ENCODE results near the gene SLFN13.
"Not testable (repeated sequence)": the region's sequence is repeated elsewhere in the genome, so short reads cannot be mapped to it uniquely, and the experiment has no call there.

The SLFN13 gene

GRCh38 chr17:35407531-35407930 is 41.0 kb downstream of the SLFN13 start:
- no peak for ATAC-seq
- TF ChIP-seq ZFP30 (CRISPR knock-in tag; IDR thresholded peaks at IDR 0.05) (no peak), PATZ1 (CRISPR knock-in tag; IDR thresholded peaks at IDR 0.05; ENCODE audit: borderline replicate concordance) (no peak), PPARA (CRISPR knock-in tag; IDR thresholded peaks at IDR 0.05; ENCODE audit: borderline replicate concordance) (no peak)

- TF ChIP-seq ESRRG (CRISPR knock-in tag; IDR thresholded peaks at IDR 0.05) (no peak), ZNF8 (CRISPR knock-in tag; IDR thresholded peaks at IDR 0.05) (no peak), CSDC2 (CRISPR knock-in tag; IDR thresholded peaks at IDR 0.05) (no peak), POU6F1 (CRISPR knock-in tag; IDR thresholded peaks at IDR 0.05; ENCODE audit: borderline replicate concordance, low read depth) (no peak), GLIS3 (CRISPR knock-in tag; IDR thresholded peaks at IDR 0.05) (no peak), CSRNP3 (CRISPR knock-in tag; IDR thresholded peaks at IDR 0.05) (no peak), PATZ1 (CRISPR knock-in tag; IDR thresholded peaks at IDR 0.05; ENCODE audit: borderline replicate concordance) (no peak), SNAI2 (CRISPR knock-in tag; IDR thresholded peaks at IDR 0.05) (no peak)
- no peak for ATAC-seq
Measured at GRCh38 chr17:35406568-35406967, 42.0 kb downstream of the SLFN13 start.

- ATAC-seq, result no peak
- TF ChIP-seq CREB5 (CRISPR knock-in tag; IDR thresholded peaks at IDR 0.05; ENCODE audit: low read depth) (no peak), ESRRG (CRISPR knock-in tag; IDR thresholded peaks at IDR 0.05) (no peak), ZFP30 (CRISPR knock-in tag; IDR thresholded peaks at IDR 0.05) (no peak), PATZ1 (CRISPR knock-in tag; IDR thresholded peaks at IDR 0.05; ENCODE audit: borderline replicate concordance) (no peak), TOX (CRISPR knock-in tag; IDR thresholded peaks at IDR 0.05; ENCODE audit: borderline replicate concordance) (no peak), OSR1 (CRISPR knock-in tag; IDR thresholded peaks at IDR 0.05) (no peak)
Measured at GRCh38 chr17:35404360-35404759, 44.2 kb downstream of the SLFN13 start.

GRCh38 chr17:35393783-35394182 is 54.8 kb downstream of the SLFN13 start:
- ATAC-seq, result not testable (repeated sequence)

- ATAC-seq, result no peak
- TF ChIP-seq TSHZ2 (CRISPR knock-in tag; IDR thresholded peaks at IDR 0.05) (no peak), ZFP30 (CRISPR knock-in tag; IDR thresholded peaks at IDR 0.05) (no peak), ZNF565 (CRISPR knock-in tag; conservative IDR thresholded peaks at IDR 0.05; ENCODE audit: low read depth) (no peak), TCF4 (CRISPR knock-in tag; IDR thresholded peaks at IDR 0.05; ENCODE audit: borderline replicate concordance) (no peak), ISL1 (CRISPR knock-in tag; IDR thresholded peaks at IDR 0.05) (no peak), ZFP3 (CRISPR knock-in tag; IDR thresholded peaks at IDR 0.05) (no peak), GLIS3 (CRISPR knock-in tag; IDR thresholded peaks at IDR 0.05) (no peak), CREB5 (CRISPR knock-in tag; IDR thresholded peaks at IDR 0.05; ENCODE audit: low read depth) (no peak), ZNF8 (CRISPR knock-in tag; IDR thresholded peaks at IDR 0.05) (no peak), CSDC2 (CRISPR knock-in tag; IDR thresholded peaks at IDR 0.05) (no peak), BACH2 (CRISPR knock-in tag; IDR thresholded peaks at IDR 0.05; ENCODE audit: borderline replicate concordance) (no peak)
Measured at GRCh38 chr17:35390663-35391062, 57.9 kb downstream of the SLFN13 start.
